CD14-positive monocyte (primary cell): ENCODE results near the gene KLHDC2. TPM values are rescaled to one million over a fixed set of nuclear protein-coding genes. Genes with fewer than 3 reads are reported as not detected.

ENCODE experiments used
- DNase-seq, 3 donors: peaks; one replicate each; pipeline ENCODE4 v3.0.0-alpha.2; 2011 to 2022
- H2AFZ ChIP-seq: 2 replicates; pipeline ENCODE4 v1.6.0; 2012; ENCODE audit warnings: mild to moderate bottlenecking, low read depth, low read length, inconsistent platforms; ENCODE audit not compliant: insufficient read depth, poor library complexity, severe bottlenecking
- H3K27ac ChIP-seq, 2 donors: 1 replicate in 1 of 2; 2 replicates in 1 of 2; pipeline ENCODE4 v1.5.1; 2012 to 2013; ENCODE audit warnings: low read length in 2 of 2, control low read depth in 1 of 2, inconsistent platforms in 1 of 2, low read depth in 1 of 2, mild to moderate bottlenecking in 1 of 2
- H3K27me3 ChIP-seq, 2 donors: one replicate each; pipeline versions ENCODE4 v1.6.0 to v1.6.1; 2011 to 2013; ENCODE audit warnings: low read length in 2 of 2; ENCODE audit not compliant: control insufficient read depth in 2 of 2, insufficient read depth in 2 of 2
- H3K36me3 ChIP-seq, 2 donors: replicated peaks in 1 of 2; 1 replicate in 1 of 2; 2 replicates in 1 of 2; pipeline versions ENCODE4 v1.5.1 to v1.6.1; 2012 to 2013; ENCODE audit warnings: low read length in 2 of 2, control low read depth in 1 of 2, inconsistent platforms in 1 of 2, mild to moderate bottlenecking in 1 of 2; ENCODE audit not compliant: insufficient read depth in 2 of 2, control insufficient read depth in 1 of 2
- H3K4me1 ChIP-seq, 2 donors: 1 replicate in 1 of 2; 2 replicates in 1 of 2; pipeline versions ENCODE4 v1.5.1 to v1.6.1; 2012 to 2013; ENCODE audit warnings: low read length in 2 of 2, control low read depth in 1 of 2, inconsistent platforms in 1 of 2, mild to moderate bottlenecking in 1 of 2, moderate library complexity in 1 of 2; ENCODE audit not compliant: insufficient read depth in 2 of 2, control insufficient read depth in 1 of 2
- H3K4me2 ChIP-seq: replicated peaks from 2 replicates; pipeline ENCODE3; 2012; ENCODE audit warnings: low read length, moderate library complexity, mild to moderate bottlenecking; ENCODE audit not compliant: poor library complexity, severe bottlenecking; ENCODE audit errors: extremely low read depth
- H3K4me3 ChIP-seq, 3 experiments: fragments of 200-600 bp in 1 of 3; sonication (generic) in 1 of 3; replicated peaks in 1 of 3; 1 replicate in 2 of 3; 2 replicates in 1 of 3; pipeline ENCODE4 v1.5.1; 2011 to 2013; ENCODE audit warnings: low read length in 3 of 3, mild to moderate bottlenecking in 3 of 3, control low read depth in 2 of 3, low read depth in 2 of 3, inconsistent platforms in 1 of 3, moderate library complexity in 1 of 3
- H3K79me2 ChIP-seq: 2 replicates; pipeline ENCODE4 v1.6.0; 2012; ENCODE audit warnings: mild to moderate bottlenecking, control low read depth, inconsistent platforms, low read length, moderate library complexity; ENCODE audit not compliant: insufficient read depth
- H3K9ac ChIP-seq: 2 replicates; pipeline ENCODE4 v1.6.0; 2017; ENCODE audit warnings: low read length, mild to moderate bottlenecking; ENCODE audit not compliant: insufficient read depth, poor library complexity, severe bottlenecking
- H3K9me3 ChIP-seq, 2 donors: replicated peaks in 1 of 2; 1 replicate in 1 of 2; 2 replicates in 1 of 2; pipeline versions ENCODE4 v1.5.1 to v1.6.1; 2012 to 2013; ENCODE audit warnings: low read length in 2 of 2, control low read depth in 1 of 2; ENCODE audit not compliant: control insufficient read depth in 1 of 2, insufficient read depth in 1 of 2
- H4K20me1 ChIP-seq: 2 replicates; pipeline ENCODE4 v1.6.0; 2012; ENCODE audit warnings: mild to moderate bottlenecking, low read length, control low read depth, moderate library complexity; ENCODE audit not compliant: insufficient read depth
- H3K27ac Mint-ChIP-seq, 7 donors: one replicate each; pipeline ENCODE4 v1.8.0; 2020; ENCODE audit warnings: mild to moderate bottlenecking in 7 of 7, mixed read lengths in 7 of 7, moderate library complexity in 6 of 7, inconsistent platforms in 2 of 7
- H3K27me3 Mint-ChIP-seq, 3 donors: one replicate each; pipeline ENCODE4 v1.8.0; 2021 to 2022; ENCODE audit warnings: low read depth in 3 of 3, mild to moderate bottlenecking in 3 of 3, mixed read lengths in 3 of 3, moderate library complexity in 3 of 3, inconsistent platforms in 1 of 3
- H3K36me3 Mint-ChIP-seq, 2 donors: one replicate each; pipeline ENCODE4 v1.8.0; 2020; ENCODE audit warnings: mixed read lengths in 2 of 2, inconsistent platforms in 1 of 2, mild to moderate bottlenecking in 1 of 2
- H3K4me1 Mint-ChIP-seq: one replicate; pipeline ENCODE4 v1.8.0; 2020; ENCODE audit warnings: mild to moderate bottlenecking, mixed read lengths
- H3K4me3 Mint-ChIP-seq, 2 donors: one replicate each; pipeline ENCODE4 v1.8.0; 2020; ENCODE audit warnings: mild to moderate bottlenecking in 2 of 2, mixed read lengths in 2 of 2, moderate library complexity in 1 of 2
- H3K9me3 Mint-ChIP-seq, 7 donors: one replicate each; pipeline ENCODE4 v1.8.0; 2020 to 2022; ENCODE audit warnings: mixed read lengths in 7 of 7, mild to moderate bottlenecking in 6 of 7, moderate library complexity in 6 of 7, inconsistent platforms in 2 of 7
- CTCF ChIP-seq: fragments of 200-600 bp; IDR thresholded peaks from one replicate; pipeline ENCODE4 v1.8.0; 2022; ENCODE audit warnings: antibody characterized with exemption, mild to moderate bottlenecking
- WGBS: methylation state at CpG from one replicate; pipeline ENCODE4 v1.1.5; 2013; ENCODE audit warnings: missing lambda C conversion rate; ENCODE audit not compliant: insufficient coverage; 5-methylcytosine and 5-hydroxymethylcytosine counted together
- intact Hi-C, 2 donors: fragments of 100-400 bp; cut with micrococcal nuclease; formaldehyde crosslinking; loops; one replicate each; pipeline versions ENCODE4 v1.15.0 to v1.15.1; 2023
- polyA plus RNA-seq, 3 donors: library from polyadenylated mRNA; depleted of rRNA in 1 of 3; unstranded in 2 of 3; stranded (reverse) in 1 of 3; fragments of 300-500 nt in 2 of 3; fragments of >200 nt in 1 of 3; fragmentation: Illumina TruSeq in 2 of 3; gene quantifications; 1 replicate in 2 of 3; 2 replicates in 1 of 3; pipeline ENCODE4 v1.2.3, GENCODE V29; 2012 to 2021

Gene KLHDC2
- polyA plus RNA-seq, 3 donors: 27.3 to 45.9 (median 43.1) TPM

GRCh38 chr14:49754570-49755097 is 13.3 kb upstream of the KLHDC2 start:
- H3K4me1 Mint-ChIP-seq: no peaks in the 10 kb centered on the region
- no peak overlapping the region for H3K4me3 Mint-ChIP-seq
- H2AFZ ChIP-seq: no peak overlapping the region
- H3K79me2 ChIP-seq: no peaks in the 10 kb centered on the region
- no peak overlapping the region for H3K4me3 ChIP-seq
- H3K27me3 Mint-ChIP-seq: peaks cover 0 to 2% (median 2%) of the 10 kb centered on the region in 3 donors
- TF ChIP-seq CTCF: no peak
- H3K9me3 Mint-ChIP-seq: peaks cover 0 to 3% (median 0%) of the 10 kb centered on the region in 7 donors
- intact Hi-C loops: no loop called here
- no peak overlapping the region for H3K9ac ChIP-seq
- no peaks in the 10 kb centered on the region for H3K27me3 ChIP-seq
- no peaks in the 10 kb centered on the region for H3K36me3 Mint-ChIP-seq
- H3K27ac ChIP-seq: no peak overlapping the region
- no CpG with 5 or more reads among the region's 5 CpGs for WGBS
- no peaks in the 10 kb centered on the region for H4K20me1 ChIP-seq
- DNase-seq: no peak
- peak overlapping the region in 1 of 7 donors; percentile 65 for H3K27ac Mint-ChIP-seq
- H3K9me3 ChIP-seq: no peaks in the 10 kb centered on the region
- H3K36me3 ChIP-seq: no peaks in the 10 kb centered on the region
- no peaks in the 10 kb centered on the region for H3K4me1 ChIP-seq
- no peak overlapping the region for H3K4me2 ChIP-seq

DNA sequence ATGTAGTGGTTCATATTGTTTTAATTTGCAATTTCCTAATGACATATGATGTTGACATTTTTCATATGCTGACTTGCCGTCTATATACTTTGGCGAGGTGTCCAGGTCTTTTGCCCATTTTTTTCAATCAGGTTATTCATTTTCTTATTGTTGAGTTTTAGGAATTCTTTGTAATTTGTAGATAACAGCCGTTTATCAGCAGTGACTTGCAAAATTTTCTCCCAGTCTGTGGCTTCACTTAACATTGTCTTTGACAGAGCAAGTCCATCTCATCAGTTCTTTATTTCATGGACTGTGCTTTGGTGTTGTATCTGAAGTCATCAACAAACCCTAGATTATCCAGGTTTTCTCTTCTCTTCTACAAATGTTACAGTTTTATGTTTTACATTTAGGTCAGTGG is 12.6 kb upstream of the KLHDC2 start:
- Mint-ChIP-seq H3K9me3 (peaks cover 0 to 3% (median 0%) of the 10 kb centered on the region in 7 donors), H3K4me1 (no peaks in the 10 kb centered on the region), H3K4me3 (no peak overlapping the region), H3K27me3 (peaks cover 2 to 3% (median 2%) of the 10 kb centered on the region in 3 donors), H3K36me3 (no peaks in the 10 kb centered on the region), H3K27ac (no peak overlapping the region)
- Histone ChIP-seq H3K9me3 (no peaks in the 10 kb centered on the region), H3K79me2 (no peaks in the 10 kb centered on the region), H3K27ac (no peak overlapping the region), H3K9ac (no peak overlapping the region), H3K4me2 (no peak overlapping the region), H3K27me3 (no peaks in the 10 kb centered on the region), H2AFZ (no peak overlapping the region), H3K4me3 (no peak overlapping the region), H3K4me1 (no peaks in the 10 kb centered on the region), H3K36me3 (no peaks in the 10 kb centered on the region), H4K20me1 (no peaks in the 10 kb centered on the region)
- no peak for DNase-seq
- no CpG with 5 or more reads among the region's 3 CpGs for WGBS
- intact Hi-C loops: no loop called here
- TF ChIP-seq CTCF: no peak
